Activated CD4-positive, alpha-beta memory T cell treated with anti-CD3 and anti-CD28 coated beads, Interleukin-2, amount 10 ng/mL, durations not matched to agents 7 days and 5 days (primary cell): ENCODE data around the gene RNF157. TPM values are rescaled to one million over a fixed set of nuclear protein-coding genes. Genes with fewer than 3 reads are reported as not detected.
"Not testable (repeated sequence)": the region's sequence is repeated elsewhere in the genome, so short reads cannot be mapped to it uniquely, and the experiment has no call there.

ENCODE experiments used
- CTCF ChIA-PET: fragments of 350-600 bp; sonication (Branson Sonifier 250); formaldehyde crosslinking; loops from one replicate; lab custom pipeline; 2021; ENCODE audit warnings: antibody characterized with exemption, inconsistent platforms; lab: Charles Lee
- POLR2A ChIA-PET: fragments of 350-600 bp; sonication (Branson Sonifier 250); formaldehyde crosslinking; loops from one replicate; lab custom pipeline; 2021; ENCODE audit warnings: antibody characterized with exemption; lab: Charles Lee
- DNase-seq: peaks from one replicate; pipeline ENCODE4 v3.0.0-alpha.2; 2020
- H3K27ac Mint-ChIP-seq: one replicate; pipeline ENCODE4 v1.8.0; 2021; ENCODE audit warnings: mild to moderate bottlenecking, mixed read lengths
- H3K27me3 Mint-ChIP-seq: one replicate; pipeline ENCODE4 v1.8.0; 2021; ENCODE audit warnings: mixed read lengths
- H3K36me3 Mint-ChIP-seq: one replicate; pipeline ENCODE4 v1.8.0; 2021; ENCODE audit warnings: low read depth, mixed read lengths
- H3K4me1 Mint-ChIP-seq: one replicate; pipeline ENCODE4 v1.8.0; 2021; ENCODE audit warnings: mixed read lengths
- H3K4me3 Mint-ChIP-seq: one replicate; pipeline ENCODE4 v1.8.0; 2021; ENCODE audit warnings: mild to moderate bottlenecking, mixed read lengths
- H3K9me3 Mint-ChIP-seq: one replicate; pipeline ENCODE4 v1.8.0; 2021; ENCODE audit warnings: mixed read lengths
- total RNA-seq, 2 experiments: library from RNA; stranded (reverse); gene quantifications; one replicate each; pipeline ENCODE4 v1.2.3, GENCODE V29; 2021

Gene RNF157
- total RNA-seq, 2 experiments from 2014 or later: 79.8 to 83.9 TPM

GRCh38 chr17:76261421-76262215 lies 21.3 kb upstream of the RNF157 start:
- no peak overlapping the region for H3K4me3 Mint-ChIP-seq
- CTCF ChIA-PET: interaction anchor here (1.3 to 4.8 kb wide), 6 partner anchors 9 to 140 kb away, joined by 3 to 56 read pairs (median 8); no protein-coding TSS in a partner anchor
- peaks cover 42% of the 10 kb centered on the region for H3K4me1 Mint-ChIP-seq
- DNase-seq: peak; percentile 28
- H3K9me3 Mint-ChIP-seq: peaks cover 4% of the 10 kb centered on the region
- H3K27ac Mint-ChIP-seq: peak overlapping the region; percentile 99
- no peaks in the 10 kb centered on the region for H3K27me3 Mint-ChIP-seq
- H3K36me3 Mint-ChIP-seq: peaks cover 17% of the 10 kb centered on the region
- POLR2A ChIA-PET: interaction anchor here (0.8 to 27.4 kb wide), 5 partner anchors 4 to 78 kb away, joined by 3 to 1335 read pairs (median 1244); partner anchors contain the start of genes RNF157 and UBALD2

GRCh38 chr17:76260669-76261068 lies 20.4 kb upstream of the RNF157 start:
- POLR2A ChIA-PET: interaction anchor here (15.8 to 27.4 kb wide), 4 partner anchors 5 to 77 kb away, joined by 398 to 1335 read pairs (median 1290); partner anchors contain the start of genes RNF157 and UBALD2
- CTCF ChIA-PET: interaction anchor here (4.8 kb wide), 1 partner anchor 14 kb away, joined by 56 read pairs; no protein-coding TSS in a partner anchor
- no peak overlapping the region for H3K27ac Mint-ChIP-seq

DNA sequence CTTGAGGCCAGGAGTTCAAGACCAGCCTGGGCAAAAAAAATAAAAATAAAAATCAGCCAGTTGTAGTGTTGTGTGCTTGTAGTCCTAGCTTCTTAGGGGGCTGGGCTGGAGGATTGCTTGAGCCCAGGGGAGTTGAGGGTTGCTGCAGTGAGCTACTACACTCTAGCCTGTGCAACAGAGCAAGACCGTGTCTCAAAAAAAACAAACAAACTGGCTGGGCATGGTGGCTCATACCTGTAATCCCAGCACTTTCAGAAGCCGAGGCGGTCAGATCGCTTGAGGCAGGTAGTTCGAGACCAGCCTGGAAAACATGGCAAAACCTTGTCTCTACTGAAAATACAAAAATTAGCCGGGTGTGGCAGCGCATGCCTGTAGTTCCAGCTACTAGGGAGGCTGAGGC lies 19.9 kb upstream of the RNF157 start:
- H3K4me3 Mint-ChIP-seq: no peak overlapping the region
- ChIA-PET CTCF (no interaction called here), POLR2A (interaction anchor here (19.0 to 27.4 kb wide), 3 partner anchors 6 to 77 kb away, joined by 1244 to 1335 read pairs (median 1335); partner anchors contain the start of genes RNF157 and UBALD2)
- no peaks in the 10 kb centered on the region for H3K27me3 Mint-ChIP-seq
- peaks cover 18% of the 10 kb centered on the region for H3K36me3 Mint-ChIP-seq
- H3K27ac Mint-ChIP-seq: no peak overlapping the region
- peaks cover 55% of the 10 kb centered on the region for H3K4me1 Mint-ChIP-seq
- H3K9me3 Mint-ChIP-seq: peaks cover 8% of the 10 kb centered on the region
- no peak for DNase-seq

More at GRCh38 chr17:76260669-76261068, 20.4 kb upstream of the RNF157 start:
- Mint-ChIP-seq H3K4me1 (peaks cover 50% of the 10 kb centered on the region), H3K4me3 (no peak overlapping the region), H3K27me3 (no peaks in the 10 kb centered on the region), H3K36me3 (peaks cover 15% of the 10 kb centered on the region), H3K9me3 (peaks cover 4% of the 10 kb centered on the region)
- no peak for DNase-seq

GRCh38 chr17:76256430-76257050 lies 16.2 kb upstream of the RNF157 start:
- Mint-ChIP-seq H3K4me1 (peaks cover 52% of the 10 kb centered on the region), H3K27ac (peak overlapping the region; percentile 85), H3K36me3 (peaks cover 18% of the 10 kb centered on the region), H3K4me3 (peak overlapping the region; percentile 51)
- not testable (repeated sequence) for H3K27me3 Mint-ChIP-seq, H3K9me3 Mint-ChIP-seq
- DNase-seq: peak; percentile 65
- CTCF ChIA-PET: interaction anchor here (0.8 to 1.5 kb wide), 5 partner anchors 8 to 75 kb away, joined by 3 to 7 read pairs (median 4); no protein-coding TSS in a partner anchor
- POLR2A ChIA-PET: interaction anchor here (0.6 to 27.4 kb wide), 13 partner anchors 3 to 135 kb away, joined by 3 to 1335 read pairs (median 4); partner anchors contain the start of genes RNF157 and UBALD2

DNA sequence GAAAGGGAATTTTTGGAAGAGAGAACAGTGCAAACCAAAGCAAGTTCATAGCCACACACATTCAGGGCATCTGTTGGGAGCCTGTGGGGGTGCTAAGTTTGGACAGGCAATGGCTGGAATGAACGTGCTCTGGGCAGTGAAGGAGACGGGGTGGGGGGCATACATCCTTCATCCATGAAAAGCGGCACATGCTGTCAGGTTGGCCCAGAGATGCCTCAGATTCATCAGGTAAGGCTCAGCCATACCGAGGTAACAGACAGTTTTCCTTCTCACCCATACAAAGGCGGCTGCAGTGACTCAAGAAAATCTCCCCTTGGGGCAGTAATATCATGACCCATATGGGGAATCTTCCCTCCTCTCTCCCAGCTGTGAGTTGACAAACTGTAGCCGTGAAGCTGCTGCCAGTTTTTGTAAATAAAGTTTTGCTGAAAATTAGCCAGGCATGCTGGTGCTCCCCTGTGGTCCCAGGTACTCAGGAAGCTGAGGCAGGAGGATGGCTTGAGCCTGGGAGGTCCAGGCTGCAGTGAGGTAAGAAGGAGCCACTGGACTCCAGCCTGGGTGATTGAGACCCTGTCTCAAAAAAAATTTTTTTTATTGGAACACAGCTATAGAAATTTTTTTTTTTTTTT lies 15.6 kb upstream of the RNF157 start:
- CTCF ChIA-PET: interaction anchor here (1.2 to 1.7 kb wide), 4 partner anchors 9 to 64 kb away, joined by 3 to 7 read pairs (median 4); partner anchors contain the start of gene UBALD2
- Mint-ChIP-seq H3K4me1 (peaks cover 55% of the 10 kb centered on the region), H3K36me3 (peaks cover 18% of the 10 kb centered on the region), H3K4me3 (no peak overlapping the region), H3K27ac (peak overlapping the region; percentile 40), H3K9me3 (peaks cover 9% of the 10 kb centered on the region), H3K27me3 (no peaks in the 10 kb centered on the region)
- DNase-seq: no peak
- POLR2A ChIA-PET: interaction anchor here (0.6 to 27.4 kb wide), 13 partner anchors 2 to 134 kb away, joined by 3 to 1335 read pairs (median 4); partner anchors contain the start of genes RNF157 and UBALD2

- POLR2A ChIA-PET: interaction anchor here (1.5 to 27.4 kb wide), 5 partner anchors 12 to 114 kb away, joined by 4 to 1335 read pairs (median 6); partner anchors contain the start of genes RNF157 and UBALD2
- no peak for DNase-seq
- Mint-ChIP-seq H3K36me3 (peaks cover 18% of the 10 kb centered on the region), H3K27ac (peak overlapping the region; percentile 42), H3K4me1 (peaks cover 59% of the 10 kb centered on the region), H3K27me3 (no peaks in the 10 kb centered on the region), H3K4me3 (no peak overlapping the region), H3K9me3 (peaks cover 9% of the 10 kb centered on the region)
- CTCF ChIA-PET: interaction anchor here (1.3 to 1.7 kb wide), 2 partner anchors 10 to 63 kb away, joined by 4 to 6 read pairs; partner anchors contain the start of gene UBALD2
These were observed 14.0 kb upstream of the RNF157 start for GRCh38 chr17:76254275-76254674.

DNA sequence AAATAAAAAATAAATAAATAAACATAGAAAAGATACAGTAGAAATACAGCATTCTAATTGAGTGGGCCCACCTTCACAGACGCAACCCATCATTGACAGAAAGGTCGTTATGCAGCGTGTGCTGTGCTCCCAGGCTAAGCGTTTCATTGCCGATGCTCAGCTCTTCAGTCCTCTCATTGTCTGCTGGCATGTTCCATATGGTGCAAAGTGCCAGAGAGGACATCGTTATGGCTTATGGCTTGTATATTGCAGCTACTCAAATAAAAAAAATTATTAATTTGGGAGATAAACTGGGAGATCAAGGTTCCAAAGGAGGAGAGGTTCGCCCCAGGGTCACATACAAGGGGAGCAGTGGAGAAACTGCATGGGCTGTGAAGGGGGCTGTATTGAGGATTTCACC lies 13.5 kb upstream of the RNF157 start:
- Mint-ChIP-seq H3K4me1 (peaks cover 62% of the 10 kb centered on the region), H3K36me3 (peaks cover 18% of the 10 kb centered on the region), H3K27me3 (no peaks in the 10 kb centered on the region), H3K9me3 (peaks cover 9% of the 10 kb centered on the region), H3K27ac (peak overlapping the region; percentile 42), H3K4me3 (no peak overlapping the region)
- ChIA-PET POLR2A (interaction anchor here (1.3 to 27.4 kb wide), 6 partner anchors 12 to 113 kb away, joined by 3 to 1335 read pairs (median 6); partner anchors contain the start of genes RNF157 and UBALD2), CTCF (interaction anchor here (1.3 to 1.4 kb wide), 2 partner anchors 11 to 62 kb away, joined by 3 to 6 read pairs; partner anchors contain the start of gene UBALD2)
- peak; percentile 4 for DNase-seq

- CTCF ChIA-PET: interaction anchor here (0.6 to 1.4 kb wide), 5 partner anchors 9 to 263 kb away, joined by 3 to 5 read pairs (median 3); partner anchors contain the start of gene UBALD2
- peaks cover 18% of the 10 kb centered on the region for H3K36me3 Mint-ChIP-seq
- H3K4me3 Mint-ChIP-seq: peak overlapping the region; percentile 72
- H3K27me3 Mint-ChIP-seq, H3K9me3 Mint-ChIP-seq: not testable (repeated sequence)
- POLR2A ChIA-PET: interaction anchor here (1.3 to 27.4 kb wide), 5 partner anchors 12 to 73 kb away, joined by 3 to 1335 read pairs (median 6); partner anchors contain the start of genes RNF157 and UBALD2
- peak overlapping the region; percentile 97 for H3K27ac Mint-ChIP-seq
- peaks cover 66% of the 10 kb centered on the region for H3K4me1 Mint-ChIP-seq
- DNase-seq: peak; percentile 18
These were observed 12.9 kb upstream of the RNF157 start for GRCh38 chr17:76252967-76253766.

- Mint-ChIP-seq H3K36me3 (peaks cover 18% of the 10 kb centered on the region), H3K4me3 (peak overlapping the region; percentile 72), H3K27me3 (no peaks in the 10 kb centered on the region), H3K4me1 (peaks cover 73% of the 10 kb centered on the region), H3K27ac (peak overlapping the region; percentile 97), H3K9me3 (peaks cover 9% of the 10 kb centered on the region)
- ChIA-PET POLR2A (interaction anchor here (1.0 to 27.4 kb wide), 11 partner anchors 11 to 71 kb away, joined by 3 to 1335 read pairs (median 6); partner anchors contain the start of genes RNF157 and UBALD2), CTCF (interaction anchor here (0.6 to 1.5 kb wide), 10 partner anchors 10 to 264 kb away, joined by 3 to 6 read pairs (median 3); partner anchors contain the start of gene UBALD2)
- peak; percentile 66 for DNase-seq
These were observed 12.0 kb upstream of the RNF157 start for GRCh38 chr17:76252040-76252954.

DNA sequence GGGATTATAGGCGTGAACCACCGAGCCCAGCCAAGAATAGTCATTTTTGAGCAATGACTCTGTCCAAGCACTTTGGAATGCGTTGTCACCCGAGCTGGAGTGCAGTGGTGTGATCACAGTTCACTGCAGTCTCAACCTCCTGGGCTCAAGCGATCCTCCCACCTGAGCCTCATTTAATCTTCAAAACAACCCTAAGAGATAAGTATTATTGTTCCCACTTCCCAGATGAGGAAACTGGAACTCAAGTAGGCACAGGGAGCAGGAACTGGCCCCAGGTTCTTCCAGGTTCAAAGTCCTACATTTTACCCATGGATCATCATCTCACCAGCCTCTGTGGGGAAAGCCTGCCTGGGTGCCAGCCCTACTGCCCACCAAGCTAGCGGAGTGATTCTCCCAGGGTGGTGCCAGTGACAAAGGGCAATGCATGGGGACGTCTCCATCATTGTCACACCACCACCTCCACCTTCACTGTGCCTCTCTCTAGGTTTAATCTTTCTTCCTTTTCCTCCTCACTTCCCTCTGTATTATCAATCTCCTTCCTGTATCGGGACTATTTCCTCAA lies 11.3 kb upstream of the RNF157 start:
- Mint-ChIP-seq H3K4me3 (peak overlapping the region; percentile 72), H3K27me3 (no peaks in the 10 kb centered on the region), H3K4me1 (peaks cover 76% of the 10 kb centered on the region), H3K27ac (peak overlapping the region; percentile 97), H3K9me3 (peaks cover 5% of the 10 kb centered on the region), H3K36me3 (peaks cover 14% of the 10 kb centered on the region)
- DNase-seq: peak; percentile 10
- ChIA-PET POLR2A (interaction anchor here (1.0 to 27.4 kb wide), 9 partner anchors 10 to 70 kb away, joined by 3 to 1335 read pairs (median 7); partner anchors contain the start of genes RNF157 and UBALD2), CTCF (interaction anchor here (0.6 to 1.5 kb wide), 6 partner anchors 10 to 71 kb away, joined by 3 to 6 read pairs (median 4); no protein-coding TSS in a partner anchor)
